ENCODE measurements around the gene PDIA5. TPM values are rescaled to one million over a fixed set of nuclear protein-coding genes. Genes with fewer than 3 reads are reported as not detected.

The PDIA5 gene
- total RNA-seq, 3 donors from 2014 or later (not counting 1 experiment from before 2014, with no cell fraction given) = 0.59 to 3.3 (median 0.63) TPM

DNA sequence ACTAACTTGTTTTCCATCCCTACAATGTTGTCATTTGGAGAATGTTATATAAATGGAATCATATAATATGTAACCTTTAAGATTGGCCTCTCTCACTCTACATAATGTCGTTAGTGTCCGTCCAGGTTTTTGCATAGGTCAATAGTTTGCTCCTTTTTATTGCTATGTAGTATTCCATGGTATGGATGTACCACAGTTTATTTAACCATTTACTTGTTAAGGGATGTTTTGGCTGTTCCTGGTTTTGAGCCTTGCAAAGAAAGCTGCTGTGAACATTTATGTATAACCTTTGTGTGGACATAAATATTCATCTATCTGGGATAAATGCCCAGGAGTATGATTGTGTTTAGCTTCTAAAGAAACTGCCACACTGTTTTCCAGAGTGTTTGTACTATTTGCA lies 100.9 kb downstream of the PDIA5 start:
- intact Hi-C loops (cut with micrococcal nuclease) = no loop called here
- Mint-ChIP-seq H3K27me3 (ENCODE audit: low read depth in 2 of 2) (no peaks in the 10 kb centered on the region), H3K27ac (no peak overlapping the region), H3K36me3 (no peaks in the 10 kb centered on the region), H3K4me3 (no peak overlapping the region), H3K9me3 (no peaks in the 10 kb centered on the region), H3K4me1 (no peaks in the 10 kb centered on the region)
- no peak for ATAC-seq
- WGBS (ENCODE audit: insufficient coverage) = no CpG with 5 or more reads among the region's 2 CpGs
- no peaks in the 10 kb centered on the region for H3K36me3 ChIP-seq (ENCODE audit: control insufficient read depth, insufficient read depth, low read length)
- no peak for DNase-seq
- no peaks in the 10 kb centered on the region for H3K9me3 ChIP-seq (ENCODE audit: control insufficient read depth, insufficient read depth, low read length)
- H3K27me3 ChIP-seq (ENCODE audit: control insufficient read depth, insufficient read depth, low read length) = no peaks in the 10 kb centered on the region
- TF ChIP-seq, protein P1, sequence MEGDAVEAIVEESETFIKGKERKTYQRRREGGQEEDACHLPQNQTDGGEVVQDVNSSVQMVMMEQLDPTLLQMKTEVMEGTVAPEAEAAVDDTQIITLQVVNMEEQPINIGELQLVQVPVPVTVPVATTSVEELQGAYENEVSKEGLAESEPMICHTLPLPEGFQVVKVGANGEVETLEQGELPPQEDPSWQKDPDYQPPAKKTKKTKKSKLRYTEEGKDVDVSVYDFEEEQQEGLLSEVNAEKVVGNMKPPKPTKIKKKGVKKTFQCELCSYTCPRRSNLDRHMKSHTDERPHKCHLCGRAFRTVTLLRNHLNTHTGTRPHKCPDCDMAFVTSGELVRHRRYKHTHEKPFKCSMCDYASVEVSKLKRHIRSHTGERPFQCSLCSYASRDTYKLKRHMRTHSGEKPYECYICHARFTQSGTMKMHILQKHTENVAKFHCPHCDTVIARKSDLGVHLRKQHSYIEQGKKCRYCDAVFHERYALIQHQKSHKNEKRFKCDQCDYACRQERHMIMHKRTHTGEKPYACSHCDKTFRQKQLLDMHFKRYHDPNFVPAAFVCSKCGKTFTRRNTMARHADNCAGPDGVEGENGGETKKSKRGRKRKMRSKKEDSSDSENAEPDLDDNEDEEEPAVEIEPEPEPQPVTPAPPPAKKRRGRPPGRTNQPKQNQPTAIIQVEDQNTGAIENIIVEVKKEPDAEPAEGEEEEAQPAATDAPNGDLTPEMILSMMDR (IDR thresholded peaks at IDR 0.05) = no peak
- H3K27ac ChIP-seq (ENCODE audit: low read length) = no peak overlapping the region
- no peaks in the 10 kb centered on the region for H3K4me1 ChIP-seq (ENCODE audit: control insufficient read depth, insufficient read depth, low read length)
- no peak overlapping the region for H3K4me3 ChIP-seq (ENCODE audit: low read length)

DNA sequence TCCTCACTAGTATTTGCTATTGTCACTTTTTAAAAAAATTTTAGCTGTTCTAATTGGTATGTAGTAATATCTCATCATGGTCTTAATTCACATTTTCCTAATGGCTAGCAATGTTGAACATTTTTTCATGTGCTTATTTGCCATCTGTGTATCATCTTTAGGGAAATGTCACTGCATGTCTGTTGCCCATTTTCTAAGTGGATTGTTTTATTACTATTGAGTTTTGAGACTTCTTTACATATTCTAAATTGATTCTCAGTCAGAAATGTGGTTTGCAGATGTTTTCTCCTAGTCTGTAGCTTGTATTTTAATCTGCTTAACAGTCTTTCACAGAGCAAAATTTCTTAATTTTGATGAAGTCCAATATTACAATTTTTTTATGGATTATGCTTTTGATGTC lies 101.3 kb downstream of the PDIA5 start:
- H3K4me1 ChIP-seq (ENCODE audit: control insufficient read depth, insufficient read depth, low read length) = no peaks in the 10 kb centered on the region
- no peak overlapping the region for H3K4me3 Mint-ChIP-seq
- H3K27ac Mint-ChIP-seq = no peak overlapping the region
- no peak overlapping the region for H3K27ac ChIP-seq (ENCODE audit: low read length)
- TF ChIP-seq, protein P1 (IDR thresholded peaks at IDR 0.05) = no peak
- H3K4me1 Mint-ChIP-seq = no peaks in the 10 kb centered on the region
- no peaks in the 10 kb centered on the region for H3K36me3 ChIP-seq (ENCODE audit: control insufficient read depth, insufficient read depth, low read length)
- intact Hi-C loops (cut with micrococcal nuclease) = no loop called here
- no peaks in the 10 kb centered on the region for H3K36me3 Mint-ChIP-seq
- H3K4me3 ChIP-seq (ENCODE audit: low read length) = no peak overlapping the region
- ATAC-seq (no peak), DNase-seq (no peak)
- no peaks in the 10 kb centered on the region for H3K9me3 Mint-ChIP-seq
- H3K27me3 ChIP-seq (ENCODE audit: control insufficient read depth, insufficient read depth, low read length) = no peaks in the 10 kb centered on the region
- H3K9me3 ChIP-seq (ENCODE audit: control insufficient read depth, insufficient read depth, low read length) = no peaks in the 10 kb centered on the region
- no peaks in the 10 kb centered on the region for H3K27me3 Mint-ChIP-seq (ENCODE audit: low read depth in 2 of 2)

DNA sequence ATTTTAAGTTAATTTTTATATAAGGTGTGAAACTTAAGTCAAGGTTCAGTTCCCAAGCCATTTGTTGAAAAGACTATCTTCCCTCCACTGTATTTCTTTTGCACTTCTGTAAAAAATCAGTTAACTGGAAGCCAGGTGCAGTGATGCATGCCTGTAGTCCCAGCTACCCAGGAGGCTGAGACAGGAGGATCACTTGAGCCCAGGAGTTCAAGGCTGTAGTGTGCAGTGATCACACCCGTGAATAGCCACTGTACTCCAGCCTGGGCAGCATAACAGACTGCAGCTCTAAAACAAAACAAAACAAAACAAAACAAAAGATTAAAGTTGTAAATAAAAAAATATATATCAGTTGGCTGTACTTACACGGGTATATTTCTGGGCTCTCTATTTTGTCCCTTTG lies 101.8 kb downstream of the PDIA5 start:
- H3K4me1 Mint-ChIP-seq = no peaks in the 10 kb centered on the region
- intact Hi-C loops (cut with micrococcal nuclease) = no loop called here

DNA sequence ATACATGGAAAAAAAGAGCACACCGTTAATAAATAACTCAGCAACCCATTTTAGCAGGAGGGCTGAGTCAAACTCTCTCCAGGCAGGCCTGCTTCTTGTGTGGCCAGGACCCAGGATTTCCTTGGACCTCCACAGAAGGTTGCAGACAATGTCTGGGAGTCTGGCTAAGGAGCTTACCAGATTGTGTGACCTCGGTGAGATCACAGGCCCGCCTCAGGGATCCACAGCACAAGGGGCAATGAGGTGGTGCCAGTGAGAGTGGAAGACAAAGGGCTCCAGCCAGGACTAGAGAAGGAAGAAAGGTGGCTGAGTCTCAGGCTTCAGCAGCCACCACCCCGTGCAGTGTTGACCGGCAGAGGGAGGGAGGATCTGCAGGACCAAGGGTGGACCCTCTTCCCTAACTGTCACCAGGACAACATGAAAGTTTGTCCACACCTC lies 102.7 kb downstream of the PDIA5 start:
- Histone ChIP-seq H3K4me3 (ENCODE audit: low read length) (no peak overlapping the region), H3K9me3 (ENCODE audit: control insufficient read depth, insufficient read depth, low read length) (no peaks in the 10 kb centered on the region), H3K4me1 (ENCODE audit: control insufficient read depth, insufficient read depth, low read length) (no peaks in the 10 kb centered on the region), H3K36me3 (ENCODE audit: control insufficient read depth, insufficient read depth, low read length) (no peaks in the 10 kb centered on the region), H3K27ac (ENCODE audit: low read length) (no peak overlapping the region), H3K27me3 (ENCODE audit: control insufficient read depth, insufficient read depth, low read length) (no peaks in the 10 kb centered on the region)
- no peaks in the 10 kb centered on the region for H3K9me3 Mint-ChIP-seq
- 95% methylated on average over 5 of the region's 5 CpGs for WGBS (ENCODE audit: insufficient coverage)
- H3K4me1 Mint-ChIP-seq = no peaks in the 10 kb centered on the region
- peaks cover 0 to 8% of the 10 kb centered on the region in 2 donors for H3K27me3 Mint-ChIP-seq (ENCODE audit: low read depth in 2 of 2)
- TF ChIP-seq, protein P1 (IDR thresholded peaks at IDR 0.05) = no peak
- H3K36me3 Mint-ChIP-seq = no peaks in the 10 kb centered on the region
- H3K4me3 Mint-ChIP-seq = no peak overlapping the region
- no peak overlapping the region for H3K27ac Mint-ChIP-seq
- ATAC-seq = no peak
- no peak for DNase-seq
- intact Hi-C loops (cut with micrococcal nuclease) = no loop called here

More for the DNA sequence above, 101.8 kb downstream of the PDIA5 start:
- Histone ChIP-seq H3K4me3 (ENCODE audit: low read length) (no peak overlapping the region), H3K4me1 (ENCODE audit: control insufficient read depth, insufficient read depth, low read length) (no peaks in the 10 kb centered on the region), H3K36me3 (ENCODE audit: control insufficient read depth, insufficient read depth, low read length) (no peaks in the 10 kb centered on the region), H3K9me3 (ENCODE audit: control insufficient read depth, insufficient read depth, low read length) (no peaks in the 10 kb centered on the region), H3K27ac (ENCODE audit: low read length) (no peak overlapping the region), H3K27me3 (ENCODE audit: control insufficient read depth, insufficient read depth, low read length) (no peaks in the 10 kb centered on the region)
- Mint-ChIP-seq H3K9me3 (no peaks in the 10 kb centered on the region), H3K4me3 (no peak overlapping the region), H3K36me3 (no peaks in the 10 kb centered on the region), H3K27ac (no peak overlapping the region), H3K27me3 (ENCODE audit: low read depth in 2 of 2) (peaks cover 0 to 3% of the 10 kb centered on the region in 2 donors)
- ATAC-seq = no peak
- no peak for DNase-seq
- WGBS (ENCODE audit: insufficient coverage) = 77% methylated on average over 1 of the region's 2 CpGs
- TF ChIP-seq, protein P1 (IDR thresholded peaks at IDR 0.05) = no peak

Measured in natural killer cell (primary cell).